HUES48 (cell line): ENCODE results near the gene UBE2K.
"Not testable (repeated sequence)": the region's sequence is repeated elsewhere in the genome, so short reads cannot be mapped to it uniquely, and the experiment has no call there.

Source experiments
- H3K27ac ChIP-seq: one replicate; pipeline ENCODE4 v1.7.0; 2013; ENCODE audit warnings: low read depth, low read length, inconsistent platforms
- H3K27me3 ChIP-seq: 2 replicates; pipeline ENCODE4 v1.6.1; 2013; ENCODE audit warnings: mild to moderate bottlenecking, low read length; ENCODE audit not compliant: control insufficient read depth, insufficient read depth
- H3K36me3 ChIP-seq: 2 replicates; pipeline ENCODE4 v1.6.1; 2013; ENCODE audit warnings: low read length; ENCODE audit not compliant: control insufficient read depth, insufficient read depth
- H3K4me1 ChIP-seq: 2 replicates; pipeline ENCODE4 v1.6.1; 2013; ENCODE audit warnings: mild to moderate bottlenecking, low read length; ENCODE audit not compliant: control insufficient read depth, insufficient read depth
- H3K4me3 ChIP-seq: 2 replicates; pipeline ENCODE4 v1.5.1; 2013; ENCODE audit warnings: mild to moderate bottlenecking, low read depth, low read length
- H3K9ac ChIP-seq: 2 replicates; pipeline ENCODE4 v1.6.1; 2013; ENCODE audit warnings: mild to moderate bottlenecking, low read depth, low read length, moderate library complexity
- H3K9me3 ChIP-seq: 2 replicates; pipeline ENCODE4 v1.6.1; 2013; ENCODE audit warnings: low read length; ENCODE audit not compliant: control insufficient read depth, insufficient read depth

Gene UBE2K

GRCh38 chr4:39689970-39690369 is 8.0 kb upstream of the UBE2K start:
- Histone ChIP-seq H3K9ac (no peak overlapping the region), H3K36me3 (no peaks in the 10 kb centered on the region), H3K4me3 (no peak overlapping the region), H3K9me3 (no peaks in the 10 kb centered on the region), H3K4me1 (no peaks in the 10 kb centered on the region), H3K27ac (no peak overlapping the region), H3K27me3 (no peaks in the 10 kb centered on the region)

GRCh38 chr4:39698424-39699009 is 581 bp downstream of the UBE2K start:
- Histone ChIP-seq H3K36me3 (peaks cover 8% of the 10 kb centered on the region; the same call in 1 of the 2 replicates), H3K4me3 (peak overlapping the region; percentile 75), H3K9ac (peak overlapping the region; percentile 83), H3K27ac (peak overlapping the region; percentile 95), H3K4me1 (peaks cover 20% of the 10 kb centered on the region), H3K9me3 (no peaks in the 10 kb centered on the region), H3K27me3 (no peaks in the 10 kb centered on the region)

GRCh38 chr4:39699687-39700409 is 1.9 kb downstream of the UBE2K start:
- Histone ChIP-seq H3K27me3 (no peaks in the 10 kb centered on the region), H3K9ac (peak overlapping the region; percentile 16; the same call in 1 of the 2 replicates), H3K36me3 (peaks cover 8% of the 10 kb centered on the region; the same call in 1 of the 2 replicates), H3K27ac (peak overlapping the region; percentile 57), H3K4me1 (peaks cover 20% of the 10 kb centered on the region), H3K9me3 (no peaks in the 10 kb centered on the region), H3K4me3 (peak overlapping the region; percentile 75)

- peaks cover 20% of the 10 kb centered on the region for H3K4me1 ChIP-seq
- no peak overlapping the region for H3K9ac ChIP-seq
- H3K36me3 ChIP-seq: peaks cover 8% of the 10 kb centered on the region; the same call in 1 of the 2 replicates
- no peaks in the 10 kb centered on the region for H3K9me3 ChIP-seq
- peak overlapping the region; percentile 57 for H3K27ac ChIP-seq
- peak overlapping the region; percentile 75 for H3K4me3 ChIP-seq
- H3K27me3 ChIP-seq: no peaks in the 10 kb centered on the region
Measured at GRCh38 chr4:39700554-39700953, 2.6 kb downstream of the UBE2K start.

GRCh38 chr4:39702716-39703115 is 4.8 kb downstream of the UBE2K start:
- Histone ChIP-seq H3K9ac (no peak overlapping the region), H3K4me3 (no peak overlapping the region), H3K27me3 (no peaks in the 10 kb centered on the region), H3K4me1 (peaks cover 15% of the 10 kb centered on the region), H3K9me3 (no peaks in the 10 kb centered on the region), H3K27ac (no peak overlapping the region), H3K36me3 (peaks cover 8% of the 10 kb centered on the region; the same call in 1 of the 2 replicates)

- not testable (repeated sequence) for H3K9ac ChIP-seq, H3K27me3 ChIP-seq, H3K4me3 ChIP-seq, H3K36me3 ChIP-seq, H3K27ac ChIP-seq, H3K9me3 ChIP-seq
- peaks cover 10% of the 10 kb centered on the region for H3K4me1 ChIP-seq
Measured at GRCh38 chr4:39704789-39705188, 6.9 kb downstream of the UBE2K start.

- H3K4me3 ChIP-seq: no peak overlapping the region
- no peaks in the 10 kb centered on the region for H3K9me3 ChIP-seq
- H3K4me1 ChIP-seq: no peaks in the 10 kb centered on the region
- peak overlapping the region; percentile 51 for H3K27ac ChIP-seq
- H3K36me3 ChIP-seq: peaks cover 8% of the 10 kb centered on the region; the same call in 1 of the 2 replicates
- H3K27me3 ChIP-seq: no peaks in the 10 kb centered on the region
- H3K9ac ChIP-seq: no peak overlapping the region
Measured at GRCh38 chr4:39706334-39706733, 8.4 kb downstream of the UBE2K start.

- H3K9me3 ChIP-seq: no peaks in the 10 kb centered on the region
- no peaks in the 10 kb centered on the region for H3K4me1 ChIP-seq
- no peaks in the 10 kb centered on the region for H3K27me3 ChIP-seq
- H3K9ac ChIP-seq: no peak overlapping the region
- peak overlapping the region; percentile 51 for H3K27ac ChIP-seq
- H3K4me3 ChIP-seq: no peak overlapping the region
- H3K36me3 ChIP-seq: peaks cover 8% of the 10 kb centered on the region; the same call in 1 of the 2 replicates
Measured at GRCh38 chr4:39706741-39707511, 9.0 kb downstream of the UBE2K start.

- Histone ChIP-seq H3K36me3 (0 out of 2 replicates have a peak, but pooled peaks cover under 1% of the 10 kb centered on the region), H3K4me1 (no peaks in the 10 kb centered on the region), H3K9ac (no peak overlapping the region), H3K9me3 (no peaks in the 10 kb centered on the region), H3K27me3 (no peaks in the 10 kb centered on the region), H3K4me3 (no peak overlapping the region), H3K27ac (no peak overlapping the region)
Measured at GRCh38 chr4:39710098-39710896, 12.4 kb downstream of the UBE2K start.

- Histone ChIP-seq H3K4me3 (no peak overlapping the region), H3K27me3 (no peaks in the 10 kb centered on the region), H3K4me1 (no peaks in the 10 kb centered on the region), H3K9ac (no peak overlapping the region), H3K27ac (no peak overlapping the region), H3K36me3 (peaks cover 11% of the 10 kb centered on the region; the same call in 1 of the 2 replicates), H3K9me3 (no peaks in the 10 kb centered on the region)
Measured at GRCh38 chr4:39712819-39713607, 15.1 kb downstream of the UBE2K start.
